Natural killer cell (primary cell): ENCODE measurements around the gene SLC44A1. TPM values are rescaled to one million over a fixed set of nuclear protein-coding genes. Genes with fewer than 3 reads are reported as not detected.

Source experiments
- ATAC-seq, 3 donors: fragments of 150-1000 bp in 2 of 3; fragments of 200-7000 bp in 1 of 3; cut with Tn5 transposase; 1 replicate in 1 of 3; 2 replicates in 2 of 3; pipeline ENCODE4 v1.10.0; 2021; ENCODE audit warnings: mild to moderate bottlenecking in 2 of 3, moderate library complexity in 2 of 3
- DNase-seq, 2 donors: peaks; one replicate each; pipeline versions ENCODE4 v3.0.0 to v3.0.0-alpha.2; 2013 to 2021; ENCODE audit warnings: mixed read lengths in 1 of 2
- H3K27ac ChIP-seq: one replicate; pipeline ENCODE4 v1.5.1; 2013; ENCODE audit warnings: mild to moderate bottlenecking, low read length
- H3K27me3 ChIP-seq: one replicate; pipeline ENCODE4 v1.6.1; 2013; ENCODE audit warnings: low read length; ENCODE audit not compliant: control insufficient read depth, insufficient read depth
- H3K36me3 ChIP-seq: one replicate; pipeline ENCODE4 v1.6.1; 2013; ENCODE audit warnings: low read length; ENCODE audit not compliant: control insufficient read depth, insufficient read depth
- H3K4me1 ChIP-seq: one replicate; pipeline ENCODE4 v1.6.1; 2013; ENCODE audit warnings: low read length; ENCODE audit not compliant: control insufficient read depth, insufficient read depth
- H3K4me3 ChIP-seq: one replicate; pipeline ENCODE4 v1.5.1; 2013; ENCODE audit warnings: low read length
- H3K9me3 ChIP-seq: one replicate; pipeline ENCODE4 v1.6.1; 2013; ENCODE audit warnings: low read length; ENCODE audit not compliant: control insufficient read depth, insufficient read depth
- H3K27ac Mint-ChIP-seq, 2 donors: one replicate each; pipeline ENCODE4 v1.8.0; 2022; ENCODE audit warnings: mild to moderate bottlenecking in 2 of 2, mixed read lengths in 2 of 2, moderate library complexity in 1 of 2
- H3K27me3 Mint-ChIP-seq, 2 donors: one replicate each; pipeline ENCODE4 v1.8.0; 2022; ENCODE audit warnings: low read depth in 2 of 2, mixed read lengths in 2 of 2
- H3K36me3 Mint-ChIP-seq: one replicate; pipeline ENCODE4 v1.8.0; 2022; ENCODE audit warnings: mixed read lengths
- H3K4me1 Mint-ChIP-seq, 2 donors: one replicate each; pipeline ENCODE4 v1.8.0; 2022; ENCODE audit warnings: mixed read lengths in 2 of 2
- H3K4me3 Mint-ChIP-seq: one replicate; pipeline ENCODE4 v1.8.0; 2022; ENCODE audit warnings: mild to moderate bottlenecking, moderate library complexity, mixed read lengths
- H3K9me3 Mint-ChIP-seq, 2 donors: one replicate each; pipeline ENCODE4 v1.8.0; 2022; ENCODE audit warnings: mixed read lengths in 2 of 2
- WGBS: methylation state at CpG from one replicate; pipeline ENCODE4 v1.1.7; 2013; ENCODE audit warnings: missing lambda C conversion rate; ENCODE audit not compliant: insufficient coverage; 5-methylcytosine and 5-hydroxymethylcytosine counted together
- intact Hi-C: fragments of 100-400 bp; cut with micrococcal nuclease; formaldehyde crosslinking; loops from one replicate; pipeline ENCODE4 v1.14.2; 2022
- total RNA-seq, 4 donors: library from RNA; stranded (reverse); fragments of 120-200 nt in 1 of 4; gene quantifications; one replicate each; pipeline versions ENCODE4 v1.2.3 to v1.2.4, GENCODE V29; 2013 to 2022
- TF ChIP-seq, protein P1 (sequence below): fragments of 200-600 bp; IDR thresholded peaks from one replicate; pipeline ENCODE4 v1.8.0; 2022; ENCODE audit warnings: antibody characterized with exemption

The SLC44A1 gene
- total RNA-seq, 3 donors from 2014 or later (not counting 1 experiment from before 2014, with no cell fraction given) = 7.1 to 8.3 (median 7.9) TPM

DNA sequence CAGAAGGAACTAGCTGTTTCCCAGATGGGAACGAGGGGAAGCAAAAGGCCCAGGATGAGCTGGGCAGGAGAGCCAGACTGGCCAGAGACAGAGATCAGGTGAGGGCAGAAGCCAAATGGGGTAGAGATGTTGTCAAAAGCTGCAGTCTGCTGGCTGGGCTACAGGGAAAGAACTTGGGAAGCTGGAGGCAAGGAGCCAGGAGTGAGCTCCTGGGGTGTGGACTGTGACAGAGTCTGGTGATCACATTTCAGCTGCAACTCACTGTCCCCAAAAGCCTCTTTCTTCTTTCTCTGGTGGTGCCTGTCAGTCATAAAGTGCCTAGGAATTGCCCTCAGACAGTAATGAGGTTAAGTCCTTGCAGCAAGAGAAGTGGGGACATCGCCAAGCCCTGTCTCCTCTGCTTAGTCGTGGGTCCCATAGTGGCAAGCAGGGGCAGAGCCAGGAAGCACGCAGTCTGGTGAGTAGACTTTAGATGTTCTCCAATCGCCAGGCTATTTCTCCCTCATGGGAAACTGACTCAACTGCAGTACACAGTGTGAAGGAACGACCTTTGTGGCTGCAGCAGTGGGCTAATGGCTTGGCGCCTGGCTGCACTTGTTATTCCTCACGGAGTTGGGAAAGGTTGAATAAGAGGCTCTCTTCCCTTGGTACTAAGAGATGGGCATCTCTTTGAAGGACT lies 200.9 kb downstream of the SLC44A1 start:
- Histone ChIP-seq H3K9me3 (no peaks in the 10 kb centered on the region), H3K4me1 (peaks cover 12% of the 10 kb centered on the region), H3K4me3 (no peak overlapping the region), H3K27me3 (no peaks in the 10 kb centered on the region), H3K36me3 (no peaks in the 10 kb centered on the region), H3K27ac (no peak overlapping the region)
- Mint-ChIP-seq H3K27ac (no peak overlapping the region), H3K36me3 (no peaks in the 10 kb centered on the region), H3K9me3 (no peaks in the 10 kb centered on the region), H3K4me1 (peaks cover 0 to 12% of the 10 kb centered on the region in 2 donors), H3K27me3 (no peaks in the 10 kb centered on the region), H3K4me3 (no peak overlapping the region)
- intact Hi-C loops = loop anchor here (5.0 kb wide), 1 partner anchor 247 kb away; the partner anchor contains the start of gene TMEM38B
- DNase-seq = no peak
- no peak for ATAC-seq
- TF ChIP-seq, protein P1, sequence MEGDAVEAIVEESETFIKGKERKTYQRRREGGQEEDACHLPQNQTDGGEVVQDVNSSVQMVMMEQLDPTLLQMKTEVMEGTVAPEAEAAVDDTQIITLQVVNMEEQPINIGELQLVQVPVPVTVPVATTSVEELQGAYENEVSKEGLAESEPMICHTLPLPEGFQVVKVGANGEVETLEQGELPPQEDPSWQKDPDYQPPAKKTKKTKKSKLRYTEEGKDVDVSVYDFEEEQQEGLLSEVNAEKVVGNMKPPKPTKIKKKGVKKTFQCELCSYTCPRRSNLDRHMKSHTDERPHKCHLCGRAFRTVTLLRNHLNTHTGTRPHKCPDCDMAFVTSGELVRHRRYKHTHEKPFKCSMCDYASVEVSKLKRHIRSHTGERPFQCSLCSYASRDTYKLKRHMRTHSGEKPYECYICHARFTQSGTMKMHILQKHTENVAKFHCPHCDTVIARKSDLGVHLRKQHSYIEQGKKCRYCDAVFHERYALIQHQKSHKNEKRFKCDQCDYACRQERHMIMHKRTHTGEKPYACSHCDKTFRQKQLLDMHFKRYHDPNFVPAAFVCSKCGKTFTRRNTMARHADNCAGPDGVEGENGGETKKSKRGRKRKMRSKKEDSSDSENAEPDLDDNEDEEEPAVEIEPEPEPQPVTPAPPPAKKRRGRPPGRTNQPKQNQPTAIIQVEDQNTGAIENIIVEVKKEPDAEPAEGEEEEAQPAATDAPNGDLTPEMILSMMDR = no peak
- 86% methylated on average over 8 of the region's 8 CpGs for WGBS

DNA sequence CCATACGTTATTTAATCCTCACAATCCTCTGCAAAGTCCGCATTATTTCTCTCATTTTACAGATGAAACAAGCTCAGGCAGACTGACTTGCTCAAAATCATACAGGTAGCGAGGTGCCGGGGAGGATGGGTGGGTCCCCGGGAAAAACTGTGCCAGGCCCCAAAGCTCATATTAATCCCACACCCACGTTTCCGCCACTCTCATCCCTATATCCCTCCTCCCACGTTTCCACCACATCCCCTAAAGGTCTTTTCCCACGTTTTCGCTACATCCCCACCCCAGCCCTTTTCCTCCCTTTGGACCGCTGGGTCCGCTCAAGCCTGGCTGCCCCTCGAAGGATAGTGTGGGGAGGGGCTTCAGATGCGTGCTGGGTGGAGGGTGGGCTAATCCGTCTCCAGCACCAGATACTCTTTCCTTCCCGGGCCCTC lies 202.9 kb downstream of the SLC44A1 start:
- Histone ChIP-seq H3K27me3 (no peaks in the 10 kb centered on the region), H3K4me1 (peaks cover 12% of the 10 kb centered on the region), H3K36me3 (no peaks in the 10 kb centered on the region), H3K9me3 (no peaks in the 10 kb centered on the region), H3K27ac (no peak overlapping the region), H3K4me3 (peak overlapping the region; percentile 52)
- Mint-ChIP-seq H3K27ac (peak overlapping the region in 1 of 2 donors; percentile 75), H3K27me3 (peaks cover 0 to 10% of the 10 kb centered on the region in 2 donors), H3K4me3 (peak overlapping the region; percentile 80), H3K9me3 (no peaks in the 10 kb centered on the region), H3K36me3 (no peaks in the 10 kb centered on the region), H3K4me1 (peaks cover 0 to 12% of the 10 kb centered on the region in 2 donors)
- WGBS = 52% methylated on average over 13 of the region's 16 CpGs
- ATAC-seq (no peak), DNase-seq (no peak)
- TF ChIP-seq, protein P1 = no peak
- intact Hi-C loops = loop anchor here (5.0 kb wide), 1 partner anchor 245 kb away; the partner anchor contains the start of gene TMEM38B

DNA sequence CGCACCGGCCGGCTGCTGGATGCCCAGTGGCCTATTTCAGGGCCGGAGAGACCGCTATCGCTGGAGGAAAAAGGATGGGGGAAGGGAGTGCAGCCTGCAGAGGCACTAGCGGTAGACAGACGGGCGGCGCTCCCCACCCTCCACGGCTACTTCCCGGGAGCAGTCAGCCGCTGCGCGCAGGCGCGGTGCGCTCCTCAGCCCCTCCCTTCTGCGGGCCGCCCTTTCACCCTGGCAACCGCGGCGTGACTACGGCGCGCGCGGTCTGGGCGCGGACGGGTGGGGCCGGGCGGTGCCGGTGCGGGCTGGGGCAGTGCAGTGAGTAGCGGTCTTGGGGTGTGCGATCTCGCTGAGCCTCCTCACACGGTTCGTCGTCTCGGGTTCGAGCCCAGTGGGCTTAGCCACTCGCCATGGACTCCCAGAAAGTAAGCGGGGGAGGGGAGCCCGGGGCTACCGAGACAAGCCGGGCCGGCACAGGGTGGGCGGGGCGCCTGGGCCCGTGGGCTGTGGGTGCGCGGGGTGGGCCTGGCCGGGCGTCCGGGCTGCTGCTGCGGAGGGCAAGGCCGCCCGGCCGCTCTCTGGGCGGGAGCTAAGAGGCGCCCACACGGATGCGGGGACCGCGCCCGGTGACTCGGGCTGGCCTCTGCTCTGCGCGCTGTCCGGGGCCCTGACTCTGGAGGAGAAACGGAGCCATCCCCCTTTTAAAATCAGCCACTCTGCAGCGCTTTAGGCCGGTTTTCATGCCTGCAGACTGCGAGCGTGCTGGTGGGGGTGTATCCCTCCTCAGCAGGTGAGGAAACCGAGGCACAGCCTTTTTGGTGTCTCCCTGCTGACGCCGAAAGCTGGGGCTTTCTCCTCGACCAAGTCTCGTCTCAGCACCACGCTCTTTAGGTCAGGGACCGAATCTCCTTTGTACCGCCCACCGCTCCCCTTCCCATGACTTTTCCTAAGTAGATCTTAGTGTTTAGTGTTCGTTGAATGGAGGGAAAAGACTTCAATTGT lies 203.7 kb downstream of the SLC44A1 start, which contains the start of gene FSD1L:
Gene FSD1L (plus strand): TSS at position 221 of the 999 bp plus-strand sequence. CDS start 187 bp downstream, at position 408.
- peak; percentile 89 to 91 (median 91) for ATAC-seq
- under 1% methylated on average over 84 of the region's 87 CpGs for WGBS

More for the DNA sequence above, 203.7 kb downstream of the SLC44A1 start, which contains the start of gene FSD1L:
- Histone ChIP-seq H3K36me3 (no peaks in the 10 kb centered on the region), H3K4me1 (peaks cover 12% of the 10 kb centered on the region), H3K27ac (no peak within 1 kb of the TSS), H3K4me3 (peak within 1 kb of the TSS; percentile 52), H3K27me3 (no peaks in the 10 kb centered on the region), H3K9me3 (no peaks in the 10 kb centered on the region)
- TF ChIP-seq, protein P1 = no peak
- H3K36me3 Mint-ChIP-seq = no peaks in the 10 kb centered on the region
- H3K4me3 Mint-ChIP-seq = peak within 1 kb of the TSS; percentile 80
- intact Hi-C loops = loop anchor here (5.0 kb wide), 1 partner anchor 244 kb away; the partner anchor contains the start of gene TMEM38B
- DNase-seq = peak; percentile 60 to 89
- H3K27ac Mint-ChIP-seq = peak within 1 kb of the TSS in 1 of 2 donors; percentile 75
- peaks cover 0 to 12% of the 10 kb centered on the region in 2 donors for H3K4me1 Mint-ChIP-seq
- peaks cover 0 to 10% of the 10 kb centered on the region in 2 donors for H3K27me3 Mint-ChIP-seq
- H3K9me3 Mint-ChIP-seq = no peaks in the 10 kb centered on the region
